Stomach (tissue), 4 donors: ENCODE measurements around the gene OR51D1.

Source experiments
- POLR2A ChIP-seq, 4 donors: fragments of 450-650 bp; IDR thresholded peaks; one replicate each; pipeline ENCODE4 v1.6.1; 2016; ENCODE audit warnings: antibody characterized with exemption in 4 of 4, control low read depth in 2 of 4, mild to moderate bottlenecking in 1 of 4, moderate library complexity in 1 of 4
- TF ChIP-seq, protein P1 (sequence below), 7 experiments: fragments of 450-650 bp in 4 of 7; fragments of 200-600 bp in 3 of 7; sonication (generic) in 3 of 7; IDR thresholded peaks; one replicate each; pipeline ENCODE4 v1.5.1; 2016 to 2019; ENCODE audit warnings: antibody characterized with exemption in 7 of 7, control low read depth in 2 of 7, mild to moderate bottlenecking in 1 of 7

DNA sequence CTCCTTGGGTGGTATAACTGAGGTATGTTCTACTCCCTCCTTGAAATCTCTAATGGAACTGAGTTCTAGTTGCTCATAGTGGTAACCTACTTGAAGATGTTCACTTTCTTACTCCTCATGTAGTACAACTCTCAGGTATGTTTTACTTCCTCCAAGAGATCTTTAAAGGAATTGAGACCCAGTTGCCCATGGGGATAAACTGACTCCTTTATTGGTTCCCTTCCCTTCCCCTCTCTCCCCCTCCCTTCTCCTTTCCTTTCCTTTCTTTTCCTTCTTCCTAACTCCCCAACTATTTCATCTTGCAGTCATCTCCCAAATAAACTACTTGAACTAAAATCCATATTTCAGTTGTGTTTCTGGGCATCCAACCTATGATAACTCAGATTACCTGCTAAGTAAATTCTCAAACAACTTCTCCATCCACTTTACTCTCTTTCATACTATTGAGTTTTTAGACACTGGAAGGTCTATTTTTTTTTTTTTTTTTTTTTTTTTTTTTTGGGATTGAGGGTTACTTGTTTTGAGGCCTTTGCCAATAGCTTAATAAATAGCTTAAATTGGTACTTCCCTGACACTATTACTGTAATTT, 21.3 kb upstream of the OR51D1 start:
- TF ChIP-seq, protein P1, sequence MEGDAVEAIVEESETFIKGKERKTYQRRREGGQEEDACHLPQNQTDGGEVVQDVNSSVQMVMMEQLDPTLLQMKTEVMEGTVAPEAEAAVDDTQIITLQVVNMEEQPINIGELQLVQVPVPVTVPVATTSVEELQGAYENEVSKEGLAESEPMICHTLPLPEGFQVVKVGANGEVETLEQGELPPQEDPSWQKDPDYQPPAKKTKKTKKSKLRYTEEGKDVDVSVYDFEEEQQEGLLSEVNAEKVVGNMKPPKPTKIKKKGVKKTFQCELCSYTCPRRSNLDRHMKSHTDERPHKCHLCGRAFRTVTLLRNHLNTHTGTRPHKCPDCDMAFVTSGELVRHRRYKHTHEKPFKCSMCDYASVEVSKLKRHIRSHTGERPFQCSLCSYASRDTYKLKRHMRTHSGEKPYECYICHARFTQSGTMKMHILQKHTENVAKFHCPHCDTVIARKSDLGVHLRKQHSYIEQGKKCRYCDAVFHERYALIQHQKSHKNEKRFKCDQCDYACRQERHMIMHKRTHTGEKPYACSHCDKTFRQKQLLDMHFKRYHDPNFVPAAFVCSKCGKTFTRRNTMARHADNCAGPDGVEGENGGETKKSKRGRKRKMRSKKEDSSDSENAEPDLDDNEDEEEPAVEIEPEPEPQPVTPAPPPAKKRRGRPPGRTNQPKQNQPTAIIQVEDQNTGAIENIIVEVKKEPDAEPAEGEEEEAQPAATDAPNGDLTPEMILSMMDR (IDR thresholded peaks at IDR 0.05) = no peak
- no peak for TF ChIP-seq POLR2A (IDR thresholded peaks at IDR 0.05)
